WI38 (cell line): ENCODE measurements around the gene ADAMTS6.

Experiments used
- H3K4me3 ChIP-seq: 2 replicates; pipeline ENCODE4 v1.5.1; 2011; ENCODE audit warnings: low read depth, mild to moderate bottlenecking, control low read depth, low read length
- CTCF ChIP-seq: IDR thresholded peaks from 2 replicates; pipeline ENCODE4 v1.5.1; 2012; ENCODE audit warnings: low read depth, mild to moderate bottlenecking, control low read depth, low read length

ADAMTS6 gene

GRCh38 chr5:65341835-65342234, 139.9 kb downstream of the ADAMTS6 start:
- H3K4me3 ChIP-seq, result no peak overlapping the region
- no peak for TF ChIP-seq CTCF

GRCh38 chr5:65338606-65339151, 143.0 kb downstream of the ADAMTS6 start:
- TF ChIP-seq CTCF, result no peak
- no peak overlapping the region for H3K4me3 ChIP-seq

- no peak overlapping the region for H3K4me3 ChIP-seq
- no peak for TF ChIP-seq CTCF
Measured at GRCh38 chr5:65334077-65334476, 147.6 kb downstream of the ADAMTS6 start.

- no peak overlapping the region for H3K4me3 ChIP-seq
- no peak for TF ChIP-seq CTCF
Measured at GRCh38 chr5:65332591-65332990, 149.1 kb downstream of the ADAMTS6 start.

GRCh38 chr5:65329266-65329665, 152.5 kb downstream of the ADAMTS6 start:
- TF ChIP-seq CTCF, result no peak
- no peak overlapping the region for H3K4me3 ChIP-seq

- H3K4me3 ChIP-seq, result no peak overlapping the region
- TF ChIP-seq CTCF, result no peak
Measured at GRCh38 chr5:65327582-65327981, 154.1 kb downstream of the ADAMTS6 start.

GRCh38 chr5:65326922-65327321, 154.8 kb downstream of the ADAMTS6 start:
- no peak overlapping the region for H3K4me3 ChIP-seq
- no peak for TF ChIP-seq CTCF
